GM19099 (cell line): ENCODE data around the gene TGFBI.

ENCODE experiments used
- POLR2A ChIP-seq: IDR thresholded peaks from 3 replicates; pipeline ENCODE4 v1.6.1; 2011; ENCODE audit warnings: low read depth; ENCODE audit not compliant: insufficient read length; ENCODE audit errors: extremely low read depth

Gene TGFBI

DNA sequence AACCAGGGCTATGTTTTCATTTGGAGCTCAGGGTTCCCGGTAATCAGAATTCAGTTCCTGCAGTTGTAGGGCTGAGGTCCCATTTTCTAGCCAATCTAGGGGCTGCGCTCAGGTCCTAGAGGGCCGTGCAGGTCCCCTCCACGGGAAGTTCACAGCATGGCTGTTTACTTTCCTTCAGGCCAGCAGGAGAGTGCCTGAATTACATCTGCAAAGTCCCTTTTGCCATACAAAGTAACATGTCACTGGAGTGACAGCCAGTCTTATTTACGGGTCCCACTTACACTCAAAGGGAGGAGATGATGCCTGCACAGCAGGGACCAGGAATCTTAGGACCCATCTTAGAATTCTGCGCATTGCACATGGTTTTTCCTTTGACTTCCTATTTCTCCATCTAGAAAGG lies 29.9 kb upstream of the TGFBI start:
- no peak for TF ChIP-seq POLR2A

DNA sequence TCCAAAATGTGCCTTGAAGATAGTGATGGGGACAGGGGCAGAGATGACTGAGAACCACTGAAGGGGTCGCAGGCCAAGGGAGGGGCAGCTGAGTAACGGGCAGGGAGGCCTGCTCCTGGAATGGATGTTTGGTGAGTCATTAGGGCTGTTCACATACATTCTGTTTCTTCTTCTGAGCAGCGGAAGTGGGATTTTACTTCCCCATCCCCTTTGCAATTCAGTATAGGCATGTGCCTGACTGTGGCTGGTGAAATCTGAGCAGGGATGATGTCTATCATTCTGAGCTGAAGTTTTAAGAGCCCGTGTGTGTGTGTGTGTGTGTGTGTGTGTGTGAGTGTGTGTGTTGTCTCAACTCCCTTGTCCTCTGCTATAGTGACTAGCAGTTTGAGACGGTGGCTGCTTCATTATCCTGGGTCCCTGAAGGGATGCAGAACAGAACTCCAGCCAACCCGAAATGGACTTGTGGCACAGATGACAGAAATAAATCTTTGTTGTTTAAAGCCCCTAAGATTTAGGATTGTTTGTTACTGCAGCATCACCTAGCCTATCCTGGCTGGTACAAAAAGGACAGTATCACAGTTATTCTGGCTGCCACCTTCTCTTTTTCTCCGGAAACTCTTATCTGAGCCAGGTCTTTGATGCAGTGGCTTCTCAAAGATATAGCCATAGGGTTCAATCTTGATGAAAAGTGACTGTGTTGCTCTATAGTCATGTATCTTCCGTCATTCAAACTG lies 29.2 kb upstream of the TGFBI start:
- no peak for TF ChIP-seq POLR2A

DNA sequence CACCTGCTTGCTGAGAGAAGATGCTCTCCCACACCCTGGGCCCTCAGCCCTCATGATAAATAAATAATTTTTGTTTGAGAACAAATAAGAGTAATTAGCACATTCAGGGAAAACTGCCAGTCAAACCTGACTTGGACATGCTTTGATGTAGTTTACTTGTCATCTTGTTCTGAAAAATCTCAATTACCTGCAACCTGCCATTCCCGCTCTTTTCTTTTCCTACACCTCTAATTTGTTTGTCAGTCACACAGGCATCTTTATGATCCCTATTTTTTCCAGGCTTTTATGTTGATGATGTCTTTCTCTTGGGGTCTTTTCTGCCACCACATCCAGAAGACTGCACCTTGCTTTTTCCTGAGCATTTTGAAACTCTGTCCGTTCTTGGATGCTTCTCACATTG lies 28.6 kb upstream of the TGFBI start:
- no peak for TF ChIP-seq POLR2A

DNA sequence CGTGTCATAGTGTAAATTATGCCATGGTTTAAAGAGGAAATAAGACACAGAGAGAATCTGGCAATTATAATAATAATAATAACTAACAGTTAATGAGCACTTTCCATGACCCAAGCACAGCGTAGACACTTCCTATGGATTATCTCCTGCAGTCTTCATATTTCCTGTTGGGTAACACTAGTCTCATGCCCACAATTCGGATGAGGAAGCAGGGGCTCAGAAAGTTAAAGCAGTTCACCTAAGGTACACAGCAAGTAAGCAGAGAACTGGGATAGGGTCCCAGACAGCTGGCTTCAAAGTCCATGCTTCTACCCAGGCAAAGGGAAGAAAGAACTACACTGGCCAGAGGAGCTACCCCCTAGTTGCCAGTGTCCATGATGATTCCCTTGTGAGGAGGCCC lies 27.9 kb upstream of the TGFBI start:
- no peak for TF ChIP-seq POLR2A

DNA sequence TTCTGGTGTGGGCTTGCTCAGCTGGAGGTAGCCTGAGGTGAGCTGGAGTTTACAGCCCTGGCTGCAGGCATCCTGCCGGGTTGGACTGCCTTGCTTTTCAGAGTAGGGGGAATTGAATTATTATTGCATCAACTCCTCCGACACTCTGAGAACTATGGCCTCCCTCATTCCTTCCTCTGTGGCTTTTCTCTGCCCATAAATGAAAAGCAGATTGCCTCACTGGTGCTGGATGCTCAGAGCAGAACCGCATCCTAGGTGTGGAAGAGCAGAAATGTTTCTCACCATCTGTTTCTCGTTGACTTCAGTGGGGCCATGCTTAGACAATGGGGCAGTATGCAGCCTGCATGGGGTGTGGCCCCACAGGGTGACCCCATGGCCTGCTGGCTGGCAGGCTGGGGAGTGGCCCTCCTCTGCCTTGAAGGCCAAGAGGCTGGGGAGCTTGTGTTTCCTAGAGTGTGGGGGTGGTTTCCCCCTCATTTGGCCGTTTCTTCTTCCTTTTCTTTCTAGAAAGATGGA lies 27.3 kb upstream of the TGFBI start:
- no peak for TF ChIP-seq POLR2A

DNA sequence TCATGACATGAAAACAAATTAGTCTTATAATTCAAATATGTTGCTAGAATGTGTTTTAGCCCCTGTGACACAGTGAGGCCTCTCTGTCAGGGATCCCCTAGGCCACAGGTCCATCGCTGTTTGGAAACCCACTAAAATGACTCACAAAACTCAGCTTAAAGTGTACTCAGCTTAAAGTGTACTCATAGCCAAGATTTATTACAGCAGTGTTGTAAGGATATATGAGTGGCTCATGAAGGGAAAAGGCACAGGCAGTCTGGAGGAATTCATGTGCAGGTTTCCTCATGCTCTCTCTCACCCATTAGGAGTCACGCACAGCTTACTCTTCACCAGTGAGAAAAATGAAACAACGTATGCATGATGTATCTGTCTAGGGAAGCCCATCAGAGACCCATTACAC lies 24.4 kb upstream of the TGFBI start:
- TF ChIP-seq POLR2A, result no peak

DNA sequence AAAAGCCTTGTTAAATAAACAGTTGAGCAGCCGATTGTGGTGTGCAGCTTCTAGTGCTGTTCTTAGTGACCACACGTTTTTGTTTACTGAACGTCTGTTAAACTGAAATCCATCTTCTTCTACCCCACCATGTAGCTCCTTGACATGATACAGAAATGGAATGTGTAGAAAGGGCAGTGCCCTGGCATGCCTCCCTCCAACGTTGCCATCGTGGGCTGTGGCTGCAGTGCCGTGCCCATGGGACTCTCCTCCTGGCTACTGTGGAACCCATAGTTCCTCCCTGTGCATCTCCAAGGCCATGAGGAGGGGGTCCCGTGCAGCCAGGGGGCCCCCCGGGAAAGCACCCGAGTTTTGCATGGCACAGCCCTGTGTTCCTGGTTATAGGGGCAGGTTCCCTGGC lies 23.3 kb upstream of the TGFBI start:
- no peak for TF ChIP-seq POLR2A

DNA sequence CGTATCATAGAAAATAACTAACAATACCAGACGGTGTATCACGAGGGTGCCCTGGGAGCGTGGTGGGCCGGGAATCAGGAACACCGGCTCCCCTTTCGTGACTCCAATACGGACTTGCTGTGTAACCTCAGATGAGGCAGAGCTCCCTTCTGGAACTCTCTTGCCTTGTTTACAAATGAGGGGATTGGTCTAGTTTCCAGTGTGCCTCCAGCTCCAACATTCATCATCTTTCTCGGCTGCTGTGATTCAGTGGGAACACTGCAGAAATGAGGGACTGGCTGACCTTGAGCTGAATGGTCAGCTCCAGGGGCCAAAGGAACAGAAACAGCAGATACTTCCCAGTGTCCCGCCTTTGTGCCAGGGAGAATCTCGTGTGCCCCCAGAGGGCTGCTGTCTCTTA lies 22.6 kb upstream of the TGFBI start:
- no peak for TF ChIP-seq POLR2A

DNA sequence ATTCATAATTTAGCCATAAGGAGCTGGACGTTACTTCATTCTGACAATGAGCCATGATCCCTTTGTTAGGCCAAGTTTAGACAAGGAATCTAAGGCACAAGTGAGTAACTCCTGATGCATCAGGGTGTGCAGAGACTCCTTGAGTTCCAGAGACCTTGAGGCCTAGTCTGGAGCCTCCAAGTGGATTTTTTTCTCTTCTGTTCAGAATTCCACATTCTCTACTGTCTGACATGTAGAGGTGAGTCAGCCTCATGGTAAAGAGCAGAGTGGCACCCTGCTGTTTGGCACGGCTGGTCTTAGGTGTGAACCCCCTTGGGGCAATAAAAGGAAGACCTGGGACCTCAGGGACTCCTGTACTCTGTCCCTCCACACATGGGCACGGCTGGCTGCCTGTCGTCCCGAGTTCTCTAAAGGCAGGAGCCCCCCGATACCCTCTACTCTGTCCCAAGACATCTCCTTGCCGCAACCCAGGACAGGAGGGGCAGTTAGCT lies 22.0 kb upstream of the TGFBI start:
- TF ChIP-seq POLR2A, result no peak

DNA sequence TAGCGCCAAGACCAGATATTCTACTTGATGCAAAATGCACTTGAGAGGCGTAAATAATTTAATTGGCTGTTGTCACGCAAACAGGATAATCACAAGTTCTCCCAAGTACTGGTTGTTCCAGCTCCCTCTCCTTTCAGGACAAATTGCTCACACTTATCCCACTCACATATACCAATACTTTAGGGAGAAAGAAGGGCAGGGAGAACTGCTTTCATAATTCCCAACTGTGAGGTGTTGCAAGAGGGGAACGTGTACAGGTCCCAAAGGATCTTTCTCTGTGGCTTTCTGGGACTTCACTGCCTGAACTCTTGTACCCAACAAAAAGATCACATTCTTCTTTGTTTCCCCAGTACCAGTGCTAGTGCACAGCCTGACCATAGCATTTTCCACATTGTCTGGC lies 21.5 kb upstream of the TGFBI start:
- TF ChIP-seq POLR2A, result no peak

DNA sequence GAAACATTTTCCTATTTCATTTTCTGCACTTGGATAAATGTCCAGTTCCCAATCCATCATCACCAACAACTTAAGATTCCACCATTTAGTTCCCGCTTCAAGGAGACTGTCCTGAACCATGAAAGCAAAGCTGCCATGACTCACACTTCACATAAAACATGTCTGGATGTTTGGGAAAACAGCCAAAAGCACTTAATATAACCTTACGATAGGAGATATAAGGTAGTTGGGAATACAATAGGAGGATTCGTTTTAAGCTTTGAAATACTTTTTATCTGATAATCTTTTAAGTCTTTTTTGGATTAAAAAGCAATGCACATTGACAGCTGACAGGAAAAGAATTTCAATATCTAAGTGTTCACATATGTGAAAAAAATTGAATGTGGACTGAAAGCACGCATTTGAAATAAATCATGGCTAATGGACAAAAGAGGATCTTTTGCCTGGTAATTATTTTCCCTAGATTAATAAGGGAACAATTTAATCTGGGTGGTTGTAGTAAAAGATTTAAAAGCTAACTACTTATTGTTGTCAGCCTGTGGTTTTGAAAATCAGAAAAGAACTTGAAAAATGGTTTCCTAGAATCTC lies 17.3 kb upstream of the TGFBI start:
- no peak for TF ChIP-seq POLR2A

DNA sequence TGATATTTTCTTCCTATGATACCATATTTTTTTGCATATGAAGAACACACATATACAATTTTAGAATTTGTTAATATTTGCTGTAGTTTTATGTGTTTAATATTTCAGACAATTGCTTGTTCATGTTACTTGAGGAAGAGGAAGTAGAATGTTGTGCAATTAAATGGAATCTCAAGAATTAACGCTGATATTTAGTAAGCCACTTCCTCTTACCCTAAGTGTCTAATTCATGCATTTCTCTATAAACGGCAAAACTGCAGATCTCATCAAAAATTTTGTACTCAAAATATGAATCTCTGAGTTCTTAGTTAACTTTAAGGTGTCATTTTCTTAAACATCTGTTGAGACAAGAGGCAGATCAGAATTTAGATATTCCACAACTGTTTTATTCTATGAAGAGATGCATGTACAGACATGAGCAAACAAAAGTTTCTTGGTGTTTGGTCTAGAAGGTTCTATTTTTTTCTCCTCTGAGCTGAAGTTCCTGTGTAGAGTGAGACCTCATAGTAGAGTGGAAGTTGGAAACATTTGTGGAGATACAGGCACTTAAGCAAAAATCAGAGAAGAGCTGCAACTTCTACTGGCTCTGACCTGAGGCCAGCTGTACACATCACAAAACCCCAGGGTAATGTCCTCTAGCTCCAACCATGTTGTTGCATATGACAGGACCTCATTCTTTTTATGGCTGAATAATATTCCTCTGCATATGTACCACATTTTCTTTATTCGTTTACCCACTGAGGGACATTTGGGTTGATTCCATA lies 16.6 kb upstream of the TGFBI start:
- no peak for TF ChIP-seq POLR2A

DNA sequence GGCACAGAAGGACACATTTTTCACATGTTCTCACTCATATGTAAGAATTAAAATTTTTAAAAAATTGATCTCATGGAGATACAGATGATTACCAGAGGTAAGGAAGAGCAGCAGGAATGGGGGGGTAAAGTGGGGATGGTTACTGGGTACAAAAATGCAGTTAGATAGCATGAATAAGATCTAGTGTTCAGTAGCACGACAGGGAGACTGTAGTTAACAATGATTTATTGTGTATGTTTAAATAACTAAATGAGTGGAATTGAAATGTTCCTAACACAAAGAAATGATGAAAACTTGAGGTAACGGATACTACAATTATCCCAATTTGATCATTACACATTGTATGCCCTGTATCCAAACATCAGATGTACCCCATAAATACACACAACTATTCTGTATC lies 15.2 kb upstream of the TGFBI start:
- no peak for TF ChIP-seq POLR2A

DNA sequence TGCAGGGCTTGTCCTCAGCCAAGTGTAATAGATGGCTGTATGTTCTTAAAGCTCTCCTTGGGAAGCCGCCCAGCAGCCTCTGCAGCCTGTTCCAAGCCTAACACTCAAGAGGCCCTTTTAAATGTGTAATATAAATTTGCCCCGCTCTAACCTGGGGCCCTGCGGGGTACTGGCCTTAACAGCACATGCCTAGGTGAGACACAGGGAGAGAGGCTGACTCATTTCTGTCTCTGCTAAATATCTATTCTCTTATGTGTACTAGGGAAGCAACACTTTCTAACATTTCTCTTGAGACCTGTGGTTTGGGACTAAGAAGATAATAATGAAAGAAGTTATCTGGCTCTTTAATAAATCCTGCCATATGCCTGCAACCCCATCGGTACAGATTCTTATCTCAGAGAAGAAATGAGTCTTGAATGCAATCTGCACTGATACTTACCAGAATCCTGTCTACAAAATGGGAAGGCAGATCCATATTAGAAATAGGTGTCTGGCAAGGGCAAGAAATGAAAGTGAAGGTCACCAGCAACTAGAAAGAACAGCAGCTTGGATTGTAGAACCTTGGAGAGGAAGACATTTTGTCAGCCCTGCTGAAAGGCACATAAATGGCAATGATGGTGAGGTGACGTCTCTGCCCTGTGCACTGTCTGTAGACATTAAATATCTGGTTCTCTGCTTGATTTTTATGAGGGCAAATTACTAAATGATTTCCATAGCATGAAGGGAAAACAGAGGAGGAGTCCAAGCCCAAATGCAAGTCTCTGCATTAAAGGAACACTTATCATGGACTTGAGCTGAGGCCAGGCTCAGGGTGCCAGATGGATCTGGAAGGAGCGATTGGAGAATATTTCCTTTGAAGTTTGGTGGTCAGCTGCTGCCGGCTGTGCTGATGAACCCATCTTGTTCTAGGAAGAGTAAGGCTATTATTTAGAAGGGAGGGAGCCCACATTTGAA lies 14.5 kb upstream of the TGFBI start:
- TF ChIP-seq POLR2A, result no peak

DNA sequence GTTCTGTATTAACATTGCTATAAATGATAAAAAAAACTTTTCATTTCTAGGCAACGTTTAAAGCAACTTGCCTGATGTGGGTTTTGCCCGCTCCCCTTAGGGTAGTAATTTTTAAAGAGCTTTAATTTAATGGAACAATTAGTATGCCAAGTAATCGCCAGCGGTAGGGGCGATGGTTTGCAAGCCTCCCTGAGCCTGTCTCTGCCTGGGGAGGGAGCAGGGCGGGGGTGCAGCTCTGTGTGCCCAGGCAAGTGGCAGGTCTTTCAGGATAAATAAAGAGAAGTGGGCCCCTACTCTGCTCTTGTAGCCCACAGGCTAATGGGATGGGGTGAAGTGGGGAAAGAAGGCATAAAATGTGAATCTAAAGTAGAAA lies 13.8 kb upstream of the TGFBI start:
- TF ChIP-seq POLR2A, result no peak
